ENCODE results near the gene RPL37A. TPM values are rescaled to one million over a fixed set of nuclear protein-coding genes. Genes with fewer than 3 reads are reported as not detected.

Gene RPL37A
- 1,851 and 2,193 TPM in 2 replicates for total RNA-seq

DNA sequence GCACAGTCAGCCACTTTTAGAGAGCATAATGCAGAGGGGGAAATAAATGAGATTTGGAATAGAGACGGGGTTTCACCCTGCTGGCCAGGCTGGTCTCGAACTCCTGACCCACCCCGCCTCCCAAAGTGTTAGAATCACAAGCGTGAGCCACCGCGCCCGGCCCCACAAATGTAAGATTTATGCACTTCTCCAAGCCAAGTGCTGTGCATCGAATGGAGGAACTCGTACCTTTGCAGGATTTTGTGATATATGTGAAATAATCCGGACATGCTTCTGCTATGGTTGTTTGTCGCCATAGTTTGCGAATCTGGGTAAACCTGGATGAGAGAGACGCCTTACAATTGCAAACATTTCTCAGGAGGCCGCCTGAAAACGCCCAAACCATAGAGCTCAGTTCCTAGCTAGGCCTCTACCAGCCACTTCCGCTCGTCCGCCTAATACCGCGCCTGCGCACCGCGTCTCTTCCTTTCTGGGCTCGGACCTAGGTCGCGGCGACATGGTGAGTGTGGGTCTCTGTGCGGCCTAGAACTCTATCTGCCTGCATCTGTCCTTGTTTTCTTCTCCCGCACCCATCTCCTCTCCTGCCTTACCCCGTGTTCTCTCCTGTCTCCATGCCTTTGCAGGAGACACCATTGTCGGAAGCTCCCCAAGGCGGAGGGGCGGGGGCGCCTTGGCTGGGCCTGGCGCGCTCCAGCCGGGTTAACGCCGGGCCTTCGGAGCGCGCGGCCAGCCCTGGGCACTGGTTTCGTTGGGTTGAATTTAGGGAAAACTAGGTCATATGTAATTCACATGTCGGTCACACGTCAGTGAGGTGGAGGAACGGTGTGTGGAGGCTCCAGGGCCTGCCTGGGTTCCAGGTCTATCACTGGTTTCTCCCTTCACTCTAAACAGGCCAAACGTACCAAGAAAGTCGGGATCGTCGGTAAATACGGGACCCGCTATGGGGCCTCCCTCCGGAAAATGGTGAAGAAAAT, at the start of gene RPL37A:
TSS of gene RPL37A (plus strand) at position 466 of the 974 bp plus-strand sequence. CDS start at position 497, 31 bp downstream.

Other genes starting within 250 kb of the RPL37A start
- gene MARCHF4, start 126.4 kb upstream of the RPL37A start, total RNA-seq: 0.42 and 0.85 TPM in 2 replicates
- 9.8 and 20.7 TPM in 2 replicates for gene SMARCAL1, start 86.4 kb upstream of the RPL37A start, total RNA-seq
- 643 and 678 TPM in 2 replicates for gene IGFBP2, start 134.6 kb downstream of the RPL37A start, total RNA-seq
- 1.3 and 5.6 TPM in 2 replicates for gene IGFBP5, start 196.7 kb downstream of the RPL37A start, total RNA-seq

Data from airway epithelial cell (primary cell).